DOHH2 (cell line): ENCODE measurements around the gene LAMA2.

Experiments
- H3F3A ChIP-seq: fragments of 200-600 bp; sonication (generic), shearing (Covaris generic); 2 replicates; pipeline ENCODE4 v1.6.0; 2016; ENCODE audit warnings: antibody characterized with exemption, mild to moderate bottlenecking; ENCODE audit not compliant: control insufficient read depth, insufficient read depth
- H3K27ac ChIP-seq: fragments of 200-600 bp; sonication (generic); 2 replicates; pipeline ENCODE4 v1.5.1; 2014; ENCODE audit warnings: low read depth, mild to moderate bottlenecking, low read length, moderate library complexity
- H3K27me3 ChIP-seq: fragments of 200-600 bp; sonication (generic); 2 replicates; pipeline ENCODE4 v1.6.1; 2014; ENCODE audit warnings: mild to moderate bottlenecking, low read length, mixed read lengths; ENCODE audit not compliant: control insufficient read depth
- H3K36me3 ChIP-seq: fragments of 200-600 bp; sonication (generic); 2 replicates; pipeline ENCODE4 v1.6.1; 2014; ENCODE audit warnings: mild to moderate bottlenecking, low read length, moderate library complexity, mixed read lengths; ENCODE audit not compliant: control insufficient read depth
- H3K4me1 ChIP-seq: fragments of 200-600 bp; sonication (generic); 2 replicates; pipeline ENCODE4 v1.6.1; 2014; ENCODE audit warnings: mild to moderate bottlenecking, low read length, mixed read lengths; ENCODE audit not compliant: control insufficient read depth
- H3K4me2 ChIP-seq: fragments of 200-600 bp; sonication (generic); 2 replicates; pipeline ENCODE4 v1.6.0; 2014; ENCODE audit warnings: mild to moderate bottlenecking, low read length, moderate library complexity
- H3K4me3 ChIP-seq: fragments of 200-600 bp; sonication (generic); 2 replicates; pipeline ENCODE4 v1.5.1; 2014; ENCODE audit warnings: mild to moderate bottlenecking, low read length, mixed read lengths
- H3K79me2 ChIP-seq: fragments of 200-600 bp; sonication (generic); 2 replicates; pipeline ENCODE4 v1.6.1; 2014; ENCODE audit warnings: mild to moderate bottlenecking, low read length, mixed read lengths; ENCODE audit not compliant: control insufficient read depth
- H3K9me2 ChIP-seq: fragments of 200-600 bp; sonication (generic); replicated peaks from 2 replicates; pipeline ENCODE4 v1.6.1; 2014; ENCODE audit warnings: mild to moderate bottlenecking, low read length, mixed read lengths; ENCODE audit not compliant: control insufficient read depth
- H3K9me3 ChIP-seq: fragments of 200-600 bp; sonication (generic); 2 replicates; pipeline ENCODE4 v1.6.1; 2014; ENCODE audit warnings: antibody characterized with exemption, low read length, mixed read lengths; ENCODE audit not compliant: control insufficient read depth, insufficient read depth
- H4K20me1 ChIP-seq: fragments of 200-600 bp; sonication (generic); 2 replicates; pipeline ENCODE4 v1.6.0; 2014; ENCODE audit warnings: low read depth, mild to moderate bottlenecking, antibody characterized with exemption, low read length, moderate library complexity; ENCODE audit not compliant: control insufficient read depth, insufficient read depth
- EZH2phosphoT487 ChIP-seq: fragments of 200-600 bp; sonication (generic); IDR thresholded peaks from 2 replicates; pipeline ENCODE4 v1.6.1; 2017; ENCODE audit warnings: borderline replicate concordance, mild to moderate bottlenecking, antibody characterized with exemption, low read length, moderate library complexity, mixed read lengths
- TF ChIP-seq, protein P1 (sequence below): fragments of 200-600 bp; sonication (generic); IDR thresholded peaks from one replicate; pipeline ENCODE4 v1.5.1; 2014; ENCODE audit warnings: antibody characterized with exemption, mild to moderate bottlenecking, low read depth, low read length; ENCODE audit not compliant: poor library complexity, severe bottlenecking

The LAMA2 gene

GRCh38 chr6:129472239-129472638 lies 589.3 kb downstream of the LAMA2 start:
- no peaks in the 10 kb centered on the region for H3K79me2 ChIP-seq
- H3K27me3 ChIP-seq = peaks cover 3% of the 10 kb centered on the region; the same call in 1 of the 2 replicates
- H3K4me2 ChIP-seq = no peak overlapping the region
- no peak overlapping the region for H3K27ac ChIP-seq
- no peaks in the 10 kb centered on the region for H3F3A ChIP-seq
- H3K9me3 ChIP-seq = no peaks in the 10 kb centered on the region
- H3K4me1 ChIP-seq = no peaks in the 10 kb centered on the region
- H3K9me2 ChIP-seq = no peaks in the 10 kb centered on the region
- no peak overlapping the region for H3K4me3 ChIP-seq
- H4K20me1 ChIP-seq = no peaks in the 10 kb centered on the region
- TF ChIP-seq, protein P1, sequence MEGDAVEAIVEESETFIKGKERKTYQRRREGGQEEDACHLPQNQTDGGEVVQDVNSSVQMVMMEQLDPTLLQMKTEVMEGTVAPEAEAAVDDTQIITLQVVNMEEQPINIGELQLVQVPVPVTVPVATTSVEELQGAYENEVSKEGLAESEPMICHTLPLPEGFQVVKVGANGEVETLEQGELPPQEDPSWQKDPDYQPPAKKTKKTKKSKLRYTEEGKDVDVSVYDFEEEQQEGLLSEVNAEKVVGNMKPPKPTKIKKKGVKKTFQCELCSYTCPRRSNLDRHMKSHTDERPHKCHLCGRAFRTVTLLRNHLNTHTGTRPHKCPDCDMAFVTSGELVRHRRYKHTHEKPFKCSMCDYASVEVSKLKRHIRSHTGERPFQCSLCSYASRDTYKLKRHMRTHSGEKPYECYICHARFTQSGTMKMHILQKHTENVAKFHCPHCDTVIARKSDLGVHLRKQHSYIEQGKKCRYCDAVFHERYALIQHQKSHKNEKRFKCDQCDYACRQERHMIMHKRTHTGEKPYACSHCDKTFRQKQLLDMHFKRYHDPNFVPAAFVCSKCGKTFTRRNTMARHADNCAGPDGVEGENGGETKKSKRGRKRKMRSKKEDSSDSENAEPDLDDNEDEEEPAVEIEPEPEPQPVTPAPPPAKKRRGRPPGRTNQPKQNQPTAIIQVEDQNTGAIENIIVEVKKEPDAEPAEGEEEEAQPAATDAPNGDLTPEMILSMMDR = no peak
- no peaks in the 10 kb centered on the region for H3K36me3 ChIP-seq

DNA sequence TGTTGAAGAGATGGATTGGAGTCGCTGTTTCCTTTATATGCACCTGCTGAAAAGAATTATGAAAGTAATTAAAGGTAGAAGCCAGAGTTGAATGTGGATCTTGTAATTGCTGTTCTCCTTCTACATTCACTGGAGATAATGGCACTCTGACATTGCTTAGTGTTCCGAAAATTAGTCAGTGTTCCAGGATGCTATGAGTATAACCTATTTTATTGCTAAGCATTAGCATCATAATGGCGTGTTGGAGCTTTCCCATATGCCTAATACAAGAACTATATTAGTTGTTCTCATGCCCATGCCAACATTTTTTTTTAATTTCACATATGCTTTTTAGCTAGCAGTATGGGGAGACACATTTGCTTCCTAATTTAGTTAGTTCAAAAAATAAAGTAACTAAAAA lies 590.6 kb downstream of the LAMA2 start:
- no peaks in the 10 kb centered on the region for H3K9me3 ChIP-seq
- H3K4me3 ChIP-seq = no peak overlapping the region

GRCh38 chr6:129475477-129476247 lies 592.7 kb downstream of the LAMA2 start:
- Histone ChIP-seq H3K4me1 (no peaks in the 10 kb centered on the region), H3K9me2 (no peaks in the 10 kb centered on the region), H3K36me3 (no peaks in the 10 kb centered on the region), H3K27me3 (peaks cover 6% of the 10 kb centered on the region), H3F3A (no peaks in the 10 kb centered on the region), H3K9me3 (no peaks in the 10 kb centered on the region), H3K27ac (no peak overlapping the region), H3K4me3 (no peak overlapping the region), H3K79me2 (no peaks in the 10 kb centered on the region), H4K20me1 (no peaks in the 10 kb centered on the region), H3K4me2 (no peak overlapping the region)
- TF ChIP-seq, protein P1 = no peak
- no peak for TF ChIP-seq EZH2phosphoT487

More for the DNA sequence above, 590.6 kb downstream of the LAMA2 start:
- Histone ChIP-seq H3K27ac (no peak overlapping the region), H3K9me2 (no peaks in the 10 kb centered on the region), H4K20me1 (no peaks in the 10 kb centered on the region), H3K27me3 (peaks cover 3% of the 10 kb centered on the region; the same call in 1 of the 2 replicates), H3F3A (no peaks in the 10 kb centered on the region), H3K4me1 (no peaks in the 10 kb centered on the region), H3K36me3 (no peaks in the 10 kb centered on the region), H3K79me2 (no peaks in the 10 kb centered on the region), H3K4me2 (no peak overlapping the region)
- TF ChIP-seq EZH2phosphoT487 = no peak
- TF ChIP-seq, protein P1 = no peak
